Measurements from ENCODE around the gene CFAP221.

CFAP221 gene

DNA sequence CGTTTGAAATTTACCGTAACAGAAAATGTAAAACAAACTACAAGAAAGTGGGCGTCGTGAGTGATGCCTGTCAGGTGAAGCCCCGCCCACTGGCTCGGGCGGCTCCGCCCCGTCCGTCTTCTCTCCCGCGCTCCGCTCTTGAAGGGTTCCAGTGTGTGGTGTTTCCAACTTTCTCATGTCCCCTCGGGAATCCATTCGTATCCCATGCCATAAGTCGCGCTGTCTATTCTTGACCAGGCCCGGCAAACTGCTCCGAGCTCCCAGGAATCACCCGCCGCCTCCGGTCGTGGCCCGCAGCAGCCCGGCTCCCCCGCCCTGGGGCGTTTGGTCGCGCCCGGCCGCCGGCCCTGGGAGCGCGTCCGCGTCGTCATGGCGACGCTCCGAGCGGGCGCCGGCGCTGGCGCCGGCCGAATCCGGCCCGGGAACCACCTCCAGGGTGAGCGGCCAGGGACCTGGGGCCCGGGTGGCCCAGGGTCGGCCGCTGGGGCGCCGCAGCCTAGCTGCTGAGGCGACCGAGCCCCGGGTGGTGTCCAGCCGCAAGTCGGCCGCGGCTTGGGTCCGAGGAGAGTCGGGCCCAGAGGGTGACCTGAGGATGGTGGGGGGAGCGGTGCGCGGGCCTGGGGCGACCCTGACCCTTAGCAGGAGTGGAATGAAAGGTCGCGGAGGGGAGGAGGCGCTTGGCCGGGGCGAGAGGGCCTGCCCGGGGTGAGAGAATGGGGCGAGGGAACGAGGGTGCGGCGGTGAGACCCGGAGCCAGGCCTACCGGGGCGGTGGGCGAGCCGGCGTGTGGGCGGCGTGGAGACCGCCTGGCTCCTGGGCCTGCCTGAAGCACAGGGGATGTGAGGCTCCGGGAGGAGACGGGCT, at the start of gene CFAP221:
Gene CFAP221, plus strand, starts transcription at position 375 of the 864 bp plus-strand sequence. CDS start 1,683 bp downstream, outside the sequence.
- DNase-seq (ENCODE audit: low read depth) = peak; percentile 73
- Histone ChIP-seq H3K9ac (ENCODE audit: low read length) (peak within 1 kb of the TSS; percentile 82), H3K4me3 (ENCODE audit: low read length) (peak within 1 kb of the TSS; percentile 82), H3K4me1 (ENCODE audit: control insufficient read depth, insufficient read depth, low read length) (peaks cover 22% of the 10 kb centered on the region), H3K27me3 (replicated peaks; ENCODE audit: control insufficient read depth, insufficient read depth, low read length) (peaks cover 12% of the 10 kb centered on the region), H3K9me3 (ENCODE audit: control insufficient read depth, low read length) (peaks cover 7% of the 10 kb centered on the region), H3K36me3 (ENCODE audit: control insufficient read depth, insufficient read depth, low read length, severe bottlenecking) (no peaks in the 10 kb centered on the region)

GRCh38 chr2:119495948-119496347, 48.3 kb upstream of the CFAP221 start:
- H3K4me3 ChIP-seq (ENCODE audit: low read length) = no peak overlapping the region
- peaks cover 11% of the 10 kb centered on the region for H3K4me1 ChIP-seq (ENCODE audit: control insufficient read depth, insufficient read depth, low read length)

DNA sequence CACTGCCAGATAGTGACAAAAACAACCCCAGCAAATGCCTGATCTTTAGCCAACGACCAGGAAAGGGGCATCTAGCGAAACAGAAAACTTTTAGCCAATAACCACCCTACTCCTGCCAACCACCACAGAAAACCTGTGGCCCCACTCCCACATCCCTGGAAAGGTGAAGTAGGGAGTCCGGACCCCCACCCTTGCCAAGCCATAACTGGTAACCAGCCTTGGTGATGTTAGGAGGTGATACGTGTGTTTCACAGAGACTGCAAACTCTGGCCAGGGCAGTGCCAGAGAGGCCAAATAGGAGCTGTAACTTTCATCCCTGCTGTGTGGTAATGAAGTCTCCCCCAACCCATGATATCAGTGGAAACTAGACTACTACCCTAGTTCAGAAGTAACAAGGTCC, 47.6 kb upstream of the CFAP221 start:
- DNase-seq (ENCODE audit: low read depth) = no peak
- Histone ChIP-seq H3K36me3 (ENCODE audit: control insufficient read depth, insufficient read depth, low read length, severe bottlenecking) (no peaks in the 10 kb centered on the region), H3K4me3 (ENCODE audit: low read length) (no peak overlapping the region), H3K9me3 (ENCODE audit: control insufficient read depth, low read length) (peaks cover 31% of the 10 kb centered on the region), H3K4me1 (ENCODE audit: control insufficient read depth, insufficient read depth, low read length) (peaks cover 9% of the 10 kb centered on the region), H3K27me3 (replicated peaks; ENCODE audit: control insufficient read depth, insufficient read depth, low read length) (peaks cover 31% of the 10 kb centered on the region), H3K9ac (ENCODE audit: low read length) (no peak overlapping the region)

More at GRCh38 chr2:119495948-119496347, 48.3 kb upstream of the CFAP221 start:
- DNase-seq (ENCODE audit: low read depth) = no peak
- Histone ChIP-seq H3K27me3 (replicated peaks; ENCODE audit: control insufficient read depth, insufficient read depth, low read length) (peaks cover 31% of the 10 kb centered on the region), H3K9ac (ENCODE audit: low read length) (no peak overlapping the region), H3K36me3 (ENCODE audit: control insufficient read depth, insufficient read depth, low read length, severe bottlenecking) (no peaks in the 10 kb centered on the region), H3K9me3 (ENCODE audit: control insufficient read depth, low read length) (peaks cover 31% of the 10 kb centered on the region)

GRCh38 chr2:119508756-119509155, 35.5 kb upstream of the CFAP221 start:
- Histone ChIP-seq H3K27me3 (replicated peaks; ENCODE audit: control insufficient read depth, insufficient read depth, low read length) (peaks cover 17% of the 10 kb centered on the region), H3K9ac (ENCODE audit: low read length) (no peak overlapping the region), H3K4me3 (ENCODE audit: low read length) (no peak overlapping the region), H3K36me3 (ENCODE audit: control insufficient read depth, insufficient read depth, low read length, severe bottlenecking) (no peaks in the 10 kb centered on the region), H3K9me3 (ENCODE audit: control insufficient read depth, low read length) (no peaks in the 10 kb centered on the region), H3K4me1 (ENCODE audit: control insufficient read depth, insufficient read depth, low read length) (no peaks in the 10 kb centered on the region)
- no peak for DNase-seq (ENCODE audit: low read depth)

DNA sequence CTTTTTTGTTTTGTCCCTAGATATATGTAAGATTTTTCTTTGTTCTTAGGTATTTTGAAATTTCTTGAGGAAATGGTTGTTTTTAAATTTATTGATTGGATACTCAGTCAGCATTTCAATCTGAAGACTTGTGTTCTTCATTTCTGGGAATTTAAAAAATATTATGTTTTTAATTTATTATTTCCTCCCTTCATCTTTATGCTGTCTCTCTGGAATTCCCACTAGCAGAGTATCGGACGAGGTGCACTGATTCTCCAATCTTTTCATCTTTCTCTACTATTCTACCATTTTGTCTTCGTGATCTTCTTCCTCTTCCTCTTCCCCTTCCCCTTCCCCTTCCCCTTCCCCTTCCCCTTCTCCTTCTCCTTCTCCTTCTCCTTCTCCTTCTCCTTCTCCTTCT, 32.3 kb upstream of the CFAP221 start:
- H3K4me3 ChIP-seq (ENCODE audit: low read length) = no peak overlapping the region
- peaks cover 23% of the 10 kb centered on the region for H3K27me3 ChIP-seq (replicated peaks; ENCODE audit: control insufficient read depth, insufficient read depth, low read length)
- H3K36me3 ChIP-seq (ENCODE audit: control insufficient read depth, insufficient read depth, low read length, severe bottlenecking) = no peaks in the 10 kb centered on the region
- no peaks in the 10 kb centered on the region for H3K4me1 ChIP-seq (ENCODE audit: control insufficient read depth, insufficient read depth, low read length)
- H3K9me3 ChIP-seq (ENCODE audit: control insufficient read depth, low read length) = peaks cover 4% of the 10 kb centered on the region
- DNase-seq (ENCODE audit: low read depth) = no peak
- H3K9ac ChIP-seq (ENCODE audit: low read length) = no peak overlapping the region

DNA sequence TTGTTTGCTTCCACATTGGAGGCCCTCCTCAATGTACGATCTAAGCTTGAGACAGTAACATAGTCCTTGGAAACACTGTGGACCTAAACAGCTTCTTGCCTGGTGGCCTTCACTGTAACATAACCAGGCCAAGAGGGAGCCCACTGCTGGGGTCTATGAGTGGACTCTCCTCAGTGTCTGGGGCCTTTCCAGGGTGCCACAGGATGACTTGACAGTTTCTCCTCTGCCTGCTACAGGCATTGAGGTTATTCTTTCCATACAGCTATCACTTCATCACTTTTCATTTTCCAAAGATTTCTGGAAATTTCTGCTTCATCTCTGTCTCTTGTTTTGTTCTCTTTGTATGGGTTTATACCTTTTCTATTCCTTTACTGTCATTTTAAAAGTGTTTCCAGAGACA, 31.3 kb upstream of the CFAP221 start:
- H3K9ac ChIP-seq (ENCODE audit: low read length) = no peak overlapping the region
- peaks cover 4% of the 10 kb centered on the region for H3K9me3 ChIP-seq (ENCODE audit: control insufficient read depth, low read length)
- no peaks in the 10 kb centered on the region for H3K36me3 ChIP-seq (ENCODE audit: control insufficient read depth, insufficient read depth, low read length, severe bottlenecking)
- H3K4me1 ChIP-seq (ENCODE audit: control insufficient read depth, insufficient read depth, low read length) = no peaks in the 10 kb centered on the region
- peaks cover 25% of the 10 kb centered on the region for H3K27me3 ChIP-seq (replicated peaks; ENCODE audit: control insufficient read depth, insufficient read depth, low read length)
- H3K4me3 ChIP-seq (ENCODE audit: low read length) = no peak overlapping the region
- DNase-seq (ENCODE audit: low read depth) = no peak

DNA sequence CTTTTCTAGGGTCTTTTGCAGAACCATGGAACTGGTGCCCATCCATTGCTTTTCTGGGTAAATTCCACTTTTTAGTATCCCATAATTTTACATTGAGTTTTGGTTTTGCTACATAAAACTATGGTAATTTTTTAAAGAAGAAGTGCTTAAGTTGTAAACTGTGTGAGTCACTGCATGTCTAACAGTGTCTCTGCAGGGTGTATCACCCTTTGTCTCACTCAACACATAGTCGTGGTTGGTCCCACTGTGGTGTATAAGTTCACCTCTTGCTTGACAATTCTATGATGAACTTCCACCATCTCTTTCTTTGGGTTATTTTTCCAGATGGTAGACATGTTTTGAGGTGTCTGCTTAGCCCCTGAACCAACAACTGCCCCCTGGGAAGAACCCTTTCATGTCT, 30.4 kb upstream of the CFAP221 start:
- peaks cover 31% of the 10 kb centered on the region for H3K27me3 ChIP-seq (replicated peaks; ENCODE audit: control insufficient read depth, insufficient read depth, low read length)
- H3K36me3 ChIP-seq (ENCODE audit: control insufficient read depth, insufficient read depth, low read length, severe bottlenecking) = no peaks in the 10 kb centered on the region
- H3K4me1 ChIP-seq (ENCODE audit: control insufficient read depth, insufficient read depth, low read length) = no peaks in the 10 kb centered on the region
- no peak for DNase-seq (ENCODE audit: low read depth)
- no peak overlapping the region for H3K9ac ChIP-seq (ENCODE audit: low read length)
- H3K4me3 ChIP-seq (ENCODE audit: low read length) = no peak overlapping the region
- H3K9me3 ChIP-seq (ENCODE audit: control insufficient read depth, low read length) = peaks cover 4% of the 10 kb centered on the region

DNA sequence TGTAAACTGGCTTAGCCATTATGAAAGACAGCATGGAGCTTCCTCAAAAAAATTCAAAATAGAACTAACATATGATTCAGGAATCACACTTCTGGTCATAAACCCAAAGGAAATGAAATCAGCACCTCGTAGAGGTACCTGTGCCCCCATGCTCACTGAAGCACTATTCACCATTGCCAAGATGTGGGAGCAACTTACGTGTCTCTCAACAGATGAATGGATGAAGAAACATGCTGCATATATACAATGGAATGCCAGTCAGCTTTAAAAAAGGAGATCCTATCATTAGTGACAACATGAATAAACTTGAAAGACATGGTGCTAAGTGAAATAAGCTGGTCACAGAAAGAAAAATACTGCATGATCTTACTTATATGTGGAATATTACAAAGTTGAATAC, 28.1 kb upstream of the CFAP221 start:
- H3K9me3 ChIP-seq (ENCODE audit: control insufficient read depth, low read length) = peaks cover 4% of the 10 kb centered on the region
- H3K27me3 ChIP-seq (replicated peaks; ENCODE audit: control insufficient read depth, insufficient read depth, low read length) = peaks cover 23% of the 10 kb centered on the region
- no peak overlapping the region for H3K4me3 ChIP-seq (ENCODE audit: low read length)
- H3K36me3 ChIP-seq (ENCODE audit: control insufficient read depth, insufficient read depth, low read length, severe bottlenecking) = no peaks in the 10 kb centered on the region
- no peaks in the 10 kb centered on the region for H3K4me1 ChIP-seq (ENCODE audit: control insufficient read depth, insufficient read depth, low read length)
- DNase-seq (ENCODE audit: low read depth) = no peak
- H3K9ac ChIP-seq (ENCODE audit: low read length) = no peak overlapping the region

DNA sequence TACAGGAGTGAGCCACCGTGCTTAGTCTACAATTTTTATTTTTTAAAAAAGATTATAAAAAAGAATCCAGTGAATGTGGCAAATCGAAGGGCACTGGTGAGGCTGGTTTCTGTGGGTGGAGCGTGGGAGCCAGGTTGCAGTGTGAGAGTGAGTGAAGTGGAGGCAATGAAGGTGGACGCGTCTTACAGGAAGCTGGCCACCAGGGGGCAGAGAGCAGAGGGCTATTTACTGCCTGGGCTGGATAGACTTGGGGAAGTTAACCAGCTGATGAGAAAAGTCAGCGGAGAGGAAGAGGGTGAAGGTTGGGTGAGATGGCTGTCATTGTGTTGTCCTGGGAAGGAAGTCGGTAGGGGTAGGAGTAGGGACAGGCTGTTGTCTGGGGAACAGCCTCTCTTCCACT, 26.8 kb upstream of the CFAP221 start:
- no peak overlapping the region for H3K4me3 ChIP-seq (ENCODE audit: low read length)
- no peaks in the 10 kb centered on the region for H3K4me1 ChIP-seq (ENCODE audit: control insufficient read depth, insufficient read depth, low read length)
- H3K9ac ChIP-seq (ENCODE audit: low read length) = no peak overlapping the region
- DNase-seq (ENCODE audit: low read depth) = peak; percentile 24
- no peaks in the 10 kb centered on the region for H3K36me3 ChIP-seq (ENCODE audit: control insufficient read depth, insufficient read depth, low read length, severe bottlenecking)
- H3K27me3 ChIP-seq (replicated peaks; ENCODE audit: control insufficient read depth, insufficient read depth, low read length) = peaks cover 22% of the 10 kb centered on the region
- peaks cover 4% of the 10 kb centered on the region for H3K9me3 ChIP-seq (ENCODE audit: control insufficient read depth, low read length)

DNA sequence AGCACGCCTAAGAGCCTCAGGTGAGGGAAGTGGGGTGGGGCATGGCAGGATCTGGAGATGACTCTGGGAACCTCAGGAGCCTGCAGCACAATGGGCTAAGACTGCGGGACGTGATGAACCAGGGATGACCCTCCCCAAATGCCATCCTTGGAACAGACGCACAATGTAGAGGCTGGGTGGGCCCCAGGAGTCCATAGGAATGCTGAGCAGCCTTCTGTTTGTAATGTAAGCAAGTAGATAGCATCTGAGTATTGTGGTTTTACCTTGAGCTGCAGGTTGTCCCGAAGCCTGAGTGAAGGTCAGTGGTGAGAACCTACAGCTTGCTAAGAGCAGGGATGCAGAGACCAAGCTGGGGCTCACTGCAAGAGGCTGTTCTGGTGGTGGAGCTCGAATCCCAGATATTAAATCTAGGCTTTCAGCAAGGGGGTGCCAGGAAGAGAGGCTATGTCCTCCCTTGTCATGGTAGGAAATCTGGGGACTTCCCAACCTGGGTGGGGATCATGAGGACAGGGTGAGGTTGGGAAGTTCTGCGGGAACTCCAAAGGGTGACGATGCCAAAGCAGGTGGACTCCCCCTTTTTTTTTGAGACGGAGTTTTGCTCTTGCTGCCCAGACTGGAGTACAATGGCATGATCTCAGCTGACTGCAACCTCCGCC, 25.7 kb upstream of the CFAP221 start:
- no peak overlapping the region for H3K4me3 ChIP-seq (ENCODE audit: low read length)
- H3K9me3 ChIP-seq (ENCODE audit: control insufficient read depth, low read length) = peaks cover 4% of the 10 kb centered on the region

GRCh38 chr2:119519057-119519408, 25.2 kb upstream of the CFAP221 start:
- Histone ChIP-seq H3K4me3 (ENCODE audit: low read length) (no peak overlapping the region), H3K9ac (ENCODE audit: low read length) (no peak overlapping the region), H3K4me1 (ENCODE audit: control insufficient read depth, insufficient read depth, low read length) (no peaks in the 10 kb centered on the region), H3K9me3 (ENCODE audit: control insufficient read depth, low read length) (peaks cover 4% of the 10 kb centered on the region), H3K36me3 (ENCODE audit: control insufficient read depth, insufficient read depth, low read length, severe bottlenecking) (no peaks in the 10 kb centered on the region), H3K27me3 (replicated peaks; ENCODE audit: control insufficient read depth, insufficient read depth, low read length) (peaks cover 27% of the 10 kb centered on the region)
- no peak for DNase-seq (ENCODE audit: low read depth)

More for the DNA sequence above, 25.7 kb upstream of the CFAP221 start:
- peaks cover 27% of the 10 kb centered on the region for H3K27me3 ChIP-seq (replicated peaks; ENCODE audit: control insufficient read depth, insufficient read depth, low read length)
- DNase-seq (ENCODE audit: low read depth) = no peak
- no peak overlapping the region for H3K9ac ChIP-seq (ENCODE audit: low read length)
- H3K4me1 ChIP-seq (ENCODE audit: control insufficient read depth, insufficient read depth, low read length) = no peaks in the 10 kb centered on the region
- no peaks in the 10 kb centered on the region for H3K36me3 ChIP-seq (ENCODE audit: control insufficient read depth, insufficient read depth, low read length, severe bottlenecking)

Data from adipocyte (in vitro differentiated cells).